Prostate gland (tissue), 2 donors: ENCODE results near the gene IL18RAP. TPM values are rescaled to one million over a fixed set of nuclear protein-coding genes. Genes with fewer than 3 reads are reported as not detected.

Source experiments
- DNase-seq: peaks from one replicate; pipeline ENCODE4 v3.0.0-alpha.2; 2019; ENCODE audit warnings: low spot score
- H3K27ac ChIP-seq, 2 donors: fragments of 200-600 bp; sonication (generic); 2 replicates each; pipeline ENCODE4 v1.5.1; 2017 to 2019
- H3K27me3 ChIP-seq: fragments of 200-600 bp; sonication (generic); replicated peaks from 2 replicates; pipeline ENCODE4 v1.5.1; 2019; ENCODE audit not compliant: insufficient read depth
- H3K36me3 ChIP-seq, 2 donors: fragments of 200-600 bp; sonication (generic); 1 replicate in 1 of 2; 2 replicates in 1 of 2; pipeline versions ENCODE4 v1.5.1 to v1.8.1; 2017 to 2019
- H3K4me1 ChIP-seq: fragments of 200-600 bp; sonication (generic); replicated peaks from 2 replicates; pipeline ENCODE4 v1.5.1; 2019
- H3K4me3 ChIP-seq, 2 donors: fragments of 200-600 bp; sonication (generic); 2 replicates each; pipeline ENCODE4 v1.5.1; 2017 to 2019
- H3K9me3 ChIP-seq: fragments of 200-600 bp; sonication (generic); 2 replicates; pipeline ENCODE4 v1.5.1; 2017
- CTCF ChIP-seq, 4 experiments: fragments of 200-600 bp in 2 of 4; fragments of 450-650 bp in 2 of 4; sonication (generic) in 2 of 4; IDR thresholded peaks; 1 replicate in 3 of 4; 2 replicates in 1 of 4; pipeline ENCODE4 v1.5.1; 2016 to 2019; ENCODE audit warnings: antibody characterized with exemption in 4 of 4, mild to moderate bottlenecking in 2 of 4, moderate library complexity in 2 of 4
- POLR2A ChIP-seq: fragments of 450-650 bp; IDR thresholded peaks from one replicate; pipeline ENCODE4 v1.6.1; 2016; ENCODE audit warnings: antibody characterized with exemption, mild to moderate bottlenecking
- POLR2AphosphoS5 ChIP-seq: sonication (generic); formaldehyde crosslinking; IDR thresholded peaks from one replicate; pipeline ENCODE4 v1.6.1; 2017; ENCODE audit warnings: antibody characterized with exemption
- WGBS: methylation state at CpG from one replicate; pipeline ENCODE4 v1.1.5; 2018; 5-methylcytosine and 5-hydroxymethylcytosine counted together
- intact Hi-C: fragments of 100-400 bp; cut with DNase I; formaldehyde crosslinking; loops from one replicate; pipeline ENCODE4 v1.14.2; 2022
- total RNA-seq, 2 donors: library from RNA; depleted of rRNA; stranded (reverse); fragments of >200 nt; gene quantifications; one replicate each; pipeline ENCODE4 v1.1.0, GENCODE V29; 2016

IL18RAP gene
- total RNA-seq, 2 donors from 2014 or later: 0.14 TPM; not detected in 1

GRCh38 chr2:102401865-102402264 lies 21.1 kb upstream of the IL18RAP start:
- TF ChIP-seq POLR2AphosphoS5: no peak
- no peak for TF ChIP-seq CTCF (IDR thresholded peaks at IDR 0.05)
- no peak for TF ChIP-seq POLR2A
- no peak overlapping the region for H3K4me3 ChIP-seq
- 73% methylated on average over 2 of the region's 2 CpGs for WGBS
- no peak overlapping the region for H3K27ac ChIP-seq
- H3K27me3 ChIP-seq: no peaks in the 10 kb centered on the region
- no peak for DNase-seq
- intact Hi-C loops: no loop called here
- no peaks in the 10 kb centered on the region for H3K9me3 ChIP-seq
- H3K36me3 ChIP-seq: no peaks in the 10 kb centered on the region
- no peaks in the 10 kb centered on the region for H3K4me1 ChIP-seq

- H3K36me3 ChIP-seq: no peaks in the 10 kb centered on the region
- H3K9me3 ChIP-seq: no peaks in the 10 kb centered on the region
- TF ChIP-seq CTCF (IDR thresholded peaks at IDR 0.05) (no peak), POLR2A (no peak), POLR2AphosphoS5 (no peak)
- no peak for DNase-seq
- intact Hi-C loops: no loop called here
- no peaks in the 10 kb centered on the region for H3K4me1 ChIP-seq
- no peak overlapping the region for H3K4me3 ChIP-seq
- no peaks in the 10 kb centered on the region for H3K27me3 ChIP-seq
- WGBS: 78% methylated on average over 3 of the region's 3 CpGs
- no peak overlapping the region for H3K27ac ChIP-seq
These were observed 12.0 kb upstream of the IL18RAP start for GRCh38 chr2:102410952-102411351.

DNA sequence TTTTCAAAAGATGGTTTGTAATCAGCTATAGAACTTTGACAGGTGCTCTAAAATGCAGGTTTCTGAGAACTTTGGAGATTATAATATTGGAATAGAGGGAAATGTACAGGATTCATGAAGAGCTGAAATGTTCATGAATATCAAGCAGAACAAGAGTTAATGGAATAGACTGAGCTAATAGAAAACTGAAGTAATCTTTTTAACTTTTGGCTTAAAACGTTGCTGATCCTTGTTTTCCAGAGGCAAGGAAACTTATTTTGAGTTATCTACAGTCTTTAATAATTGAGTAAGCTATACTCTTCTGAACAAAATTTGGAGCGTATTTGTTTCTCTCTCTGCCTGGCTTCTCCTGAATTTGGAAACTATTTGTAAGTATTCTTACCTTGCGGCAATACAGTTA lies 10.8 kb upstream of the IL18RAP start:
- intact Hi-C loops: no loop called here
- no peaks in the 10 kb centered on the region for H3K4me1 ChIP-seq
- WGBS: 89% methylated on average over 3 of the region's 3 CpGs
- H3K27me3 ChIP-seq: no peaks in the 10 kb centered on the region
- no peak overlapping the region for H3K4me3 ChIP-seq
- no peak for DNase-seq
- no peaks in the 10 kb centered on the region for H3K9me3 ChIP-seq
- TF ChIP-seq CTCF (IDR thresholded peaks at IDR 0.05) (no peak), POLR2AphosphoS5 (no peak), POLR2A (no peak)
- no peak overlapping the region for H3K27ac ChIP-seq
- H3K36me3 ChIP-seq: no peaks in the 10 kb centered on the region

- H3K27me3 ChIP-seq: no peaks in the 10 kb centered on the region
- TF ChIP-seq CTCF (IDR thresholded peaks at IDR 0.05) (no peak), POLR2AphosphoS5 (no peak), POLR2A (no peak)
- no peaks in the 10 kb centered on the region for H3K4me1 ChIP-seq
- no peaks in the 10 kb centered on the region for H3K9me3 ChIP-seq
- intact Hi-C loops: no loop called here
- H3K27ac ChIP-seq: no peak overlapping the region
- DNase-seq: no peak
- 76% methylated on average over 1 of the region's 1 CpG for WGBS
- H3K4me3 ChIP-seq: no peak overlapping the region
- no peaks in the 10 kb centered on the region for H3K36me3 ChIP-seq
These were observed 5.0 kb upstream of the IL18RAP start for GRCh38 chr2:102417946-102418345.

DNA sequence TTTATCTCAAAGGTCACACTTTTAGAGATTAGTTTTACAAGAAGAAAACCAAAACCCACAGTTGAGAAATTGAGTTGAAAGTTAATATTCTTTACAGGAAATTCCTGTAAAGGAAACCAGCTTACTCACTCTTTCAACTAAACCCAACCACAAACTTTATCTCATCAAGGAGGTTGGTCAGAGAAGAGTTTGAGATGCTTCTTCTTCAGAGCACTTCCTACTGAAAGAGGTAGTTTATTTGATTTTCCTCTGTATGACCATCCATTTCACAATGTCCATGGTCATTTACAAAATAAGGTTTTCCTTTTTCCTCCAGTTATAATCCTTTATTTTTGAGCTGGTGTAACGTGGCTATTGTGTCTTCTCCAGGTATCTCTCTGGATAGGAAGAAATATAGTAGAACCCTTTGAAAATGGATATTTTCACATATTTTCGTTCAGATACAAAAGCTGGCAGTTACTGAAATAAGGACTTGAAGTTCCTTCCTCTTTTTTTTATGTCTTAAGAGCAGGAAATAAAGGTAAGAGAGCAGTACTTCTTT lies 4.5 kb upstream of the IL18RAP start:
- DNase-seq: no peak
- 67% methylated on average over 2 of the region's 2 CpGs for WGBS
- H3K4me1 ChIP-seq: no peaks in the 10 kb centered on the region
- no peaks in the 10 kb centered on the region for H3K36me3 ChIP-seq
- no peaks in the 10 kb centered on the region for H3K27me3 ChIP-seq
- H3K9me3 ChIP-seq: no peaks in the 10 kb centered on the region
- no peak overlapping the region for H3K27ac ChIP-seq
- TF ChIP-seq POLR2AphosphoS5 (no peak), POLR2A (no peak), CTCF (IDR thresholded peaks at IDR 0.05) (no peak)
- H3K4me3 ChIP-seq: no peak overlapping the region
- intact Hi-C loops: no loop called here
